Neural crest cell (in vitro differentiated cells): Measurements from ENCODE around the gene SLC19A1. TPM values are rescaled to one million over a fixed set of nuclear protein-coding genes. Genes with fewer than 3 reads are reported as not detected.

Experiments
- DNase-seq: peaks from one replicate; pipeline ENCODE4 v3.0.0; 2021; ENCODE audit warnings: low read depth, mixed read lengths, low spot score
- H3K27ac Mint-ChIP-seq: one replicate; pipeline ENCODE4 v1.8.0; 2021; ENCODE audit warnings: mild to moderate bottlenecking, mixed read lengths; ENCODE audit not compliant: unreplicated experiment
- H3K27me3 Mint-ChIP-seq: 2 replicates; pipeline ENCODE4 v1.8.0; 2021; ENCODE audit warnings: low read depth, mild to moderate bottlenecking, mixed read lengths
- H3K36me3 Mint-ChIP-seq: 2 replicates; pipeline ENCODE4 v1.8.0; 2021; ENCODE audit warnings: low read depth, mild to moderate bottlenecking, mixed read lengths
- H3K4me1 Mint-ChIP-seq: 2 replicates; pipeline ENCODE4 v1.8.0; 2021; ENCODE audit warnings: mixed read lengths
- H3K4me3 Mint-ChIP-seq: one replicate; pipeline ENCODE4 v1.8.0; 2021; ENCODE audit warnings: mild to moderate bottlenecking, mixed read lengths
- H3K9me3 Mint-ChIP-seq: 2 replicates; pipeline ENCODE4 v1.8.0; 2021; ENCODE audit warnings: mixed read lengths
- CTCF ChIP-seq: fragments of 200-600 bp; sonication (generic); conservative IDR thresholded peaks from 2 replicates; pipeline ENCODE4 v1.5.0; 2021; ENCODE audit warnings: antibody characterized with exemption, mild to moderate bottlenecking
- total RNA-seq: library from RNA; stranded (reverse); gene quantifications from 2 replicates; pipeline ENCODE4 v1.2.1, GENCODE V29; 2021

SLC19A1 gene
- total RNA-seq, 1 donor from 2014 or later: 35.1 TPM

GRCh38 chr21:45468971-45469272 is 73.3 kb downstream of the SLC19A1 start:
- DNase-seq: no peak
- Mint-ChIP-seq H3K4me1 (peaks cover 21% of the 10 kb centered on the region), H3K9me3 (no peaks in the 10 kb centered on the region), H3K36me3 (peaks cover 3% of the 10 kb centered on the region), H3K4me3 (no peak overlapping the region), H3K27ac (no peak overlapping the region), H3K27me3 (peaks cover 33% of the 10 kb centered on the region)
- TF ChIP-seq CTCF: no peak

GRCh38 chr21:45468051-45468970 is 73.9 kb downstream of the SLC19A1 start:
- DNase-seq: no peak
- H3K4me3 Mint-ChIP-seq: no peak overlapping the region
- TF ChIP-seq CTCF: no peak
- H3K36me3 Mint-ChIP-seq: peaks cover 3% of the 10 kb centered on the region
- peaks cover 21% of the 10 kb centered on the region for H3K4me1 Mint-ChIP-seq
- H3K27me3 Mint-ChIP-seq: peaks cover 31% of the 10 kb centered on the region
- H3K9me3 Mint-ChIP-seq: peaks cover 2% of the 10 kb centered on the region
- no peak overlapping the region for H3K27ac Mint-ChIP-seq

- DNase-seq: no peak
- H3K4me1 Mint-ChIP-seq: peaks cover 21% of the 10 kb centered on the region
- H3K27ac Mint-ChIP-seq: no peak overlapping the region
- H3K4me3 Mint-ChIP-seq: no peak overlapping the region
- H3K36me3 Mint-ChIP-seq: peaks cover 6% of the 10 kb centered on the region
- H3K9me3 Mint-ChIP-seq: peaks cover 9% of the 10 kb centered on the region
- TF ChIP-seq CTCF: no peak
- H3K27me3 Mint-ChIP-seq: peaks cover 34% of the 10 kb centered on the region
These were observed 74.9 kb downstream of the SLC19A1 start for GRCh38 chr21:45467221-45467779.

- H3K27ac Mint-ChIP-seq: peak overlapping the region; percentile 35
- H3K9me3 Mint-ChIP-seq: peaks cover 14% of the 10 kb centered on the region
- H3K36me3 Mint-ChIP-seq: peaks cover 8% of the 10 kb centered on the region
- DNase-seq: no peak
- peaks cover 33% of the 10 kb centered on the region for H3K27me3 Mint-ChIP-seq
- no peak for TF ChIP-seq CTCF
- peaks cover 19% of the 10 kb centered on the region for H3K4me1 Mint-ChIP-seq
- H3K4me3 Mint-ChIP-seq: no peak overlapping the region
These were observed 75.7 kb downstream of the SLC19A1 start for GRCh38 chr21:45466330-45467220.

- DNase-seq: no peak
- peaks cover 10% of the 10 kb centered on the region for H3K36me3 Mint-ChIP-seq
- peaks cover 16% of the 10 kb centered on the region for H3K9me3 Mint-ChIP-seq
- peaks cover 11% of the 10 kb centered on the region for H3K4me1 Mint-ChIP-seq
- H3K4me3 Mint-ChIP-seq: no peak overlapping the region
- peaks cover 28% of the 10 kb centered on the region for H3K27me3 Mint-ChIP-seq
- TF ChIP-seq CTCF: no peak
- H3K27ac Mint-ChIP-seq: no peak overlapping the region
These were observed 76.5 kb downstream of the SLC19A1 start for GRCh38 chr21:45465611-45466329.
